ENCODE measurements around the gene TMEM234. TPM values are rescaled to one million over a fixed set of nuclear protein-coding genes. Genes with fewer than 3 reads are reported as not detected.

TMEM234 gene
- total and polyA plus RNA-seq, 10 of the 15 experiments (the other 5 are each of a cell fraction or from before 2014, with no cell fraction given), result 2.9 to 10.9 (median 6.4) TPM

- TF ChIP-seq CHD1 (IDR thresholded peaks at IDR 0.05; ENCODE audit: low read depth, low read length), result no peak
- peak; percentile 41 for TF ChIP-seq RUNX3 (IDR thresholded peaks at IDR 0.05; ENCODE audit: low read length)
- TF ChIP-seq TCF12 (IDR thresholded peaks at IDR 0.05; ENCODE audit: low read depth, low read length), result no peak
- TF ChIP-seq, protein P1, sequence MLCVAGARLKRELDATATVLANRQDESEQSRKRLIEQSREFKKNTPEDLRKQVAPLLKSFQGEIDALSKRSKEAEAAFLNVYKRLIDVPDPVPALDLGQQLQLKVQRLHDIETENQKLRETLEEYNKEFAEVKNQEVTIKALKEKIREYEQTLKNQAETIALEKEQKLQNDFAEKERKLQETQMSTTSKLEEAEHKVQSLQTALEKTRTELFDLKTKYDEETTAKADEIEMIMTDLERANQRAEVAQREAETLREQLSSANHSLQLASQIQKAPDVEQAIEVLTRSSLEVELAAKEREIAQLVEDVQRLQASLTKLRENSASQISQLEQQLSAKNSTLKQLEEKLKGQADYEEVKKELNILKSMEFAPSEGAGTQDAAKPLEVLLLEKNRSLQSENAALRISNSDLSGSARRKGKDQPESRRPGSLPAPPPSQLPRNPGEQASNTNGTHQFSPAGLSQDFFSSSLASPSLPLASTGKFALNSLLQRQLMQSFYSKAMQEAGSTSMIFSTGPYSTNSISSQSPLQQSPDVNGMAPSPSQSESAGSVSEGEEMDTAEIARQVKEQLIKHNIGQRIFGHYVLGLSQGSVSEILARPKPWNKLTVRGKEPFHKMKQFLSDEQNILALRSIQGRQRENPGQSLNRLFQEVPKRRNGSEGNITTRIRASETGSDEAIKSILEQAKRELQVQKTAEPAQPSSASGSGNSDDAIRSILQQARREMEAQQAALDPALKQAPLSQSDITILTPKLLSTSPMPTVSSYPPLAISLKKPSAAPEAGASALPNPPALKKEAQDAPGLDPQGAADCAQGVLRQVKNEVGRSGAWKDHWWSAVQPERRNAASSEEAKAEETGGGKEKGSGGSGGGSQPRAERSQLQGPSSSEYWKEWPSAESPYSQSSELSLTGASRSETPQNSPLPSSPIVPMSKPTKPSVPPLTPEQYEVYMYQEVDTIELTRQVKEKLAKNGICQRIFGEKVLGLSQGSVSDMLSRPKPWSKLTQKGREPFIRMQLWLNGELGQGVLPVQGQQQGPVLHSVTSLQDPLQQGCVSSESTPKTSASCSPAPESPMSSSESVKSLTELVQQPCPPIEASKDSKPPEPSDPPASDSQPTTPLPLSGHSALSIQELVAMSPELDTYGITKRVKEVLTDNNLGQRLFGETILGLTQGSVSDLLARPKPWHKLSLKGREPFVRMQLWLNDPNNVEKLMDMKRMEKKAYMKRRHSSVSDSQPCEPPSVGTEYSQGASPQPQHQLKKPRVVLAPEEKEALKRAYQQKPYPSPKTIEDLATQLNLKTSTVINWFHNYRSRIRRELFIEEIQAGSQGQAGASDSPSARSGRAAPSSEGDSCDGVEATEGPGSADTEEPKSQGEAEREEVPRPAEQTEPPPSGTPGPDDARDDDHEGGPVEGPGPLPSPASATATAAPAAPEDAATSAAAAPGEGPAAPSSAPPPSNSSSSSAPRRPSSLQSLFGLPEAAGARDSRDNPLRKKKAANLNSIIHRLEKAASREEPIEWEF (IDR thresholded peaks at IDR 0.05; ENCODE audit: insufficient replicate concordance, low read depth, low read length), result no peak
- TF ChIP-seq IKZF2 (IDR thresholded peaks at IDR 0.05), result no peak
- no peak for TF ChIP-seq BCL11A (IDR thresholded peaks at IDR 0.05; ENCODE audit: low read depth, low read length)
- TF ChIP-seq POU2F2 (IDR thresholded peaks at IDR 0.05; ENCODE audit: borderline replicate concordance, low read depth, low read length), result peak; percentile 40; the same call in 1 of the 3 replicates
- no peak for TF ChIP-seq ZNF384 (IDR thresholded peaks at IDR 0.05; ENCODE audit: borderline replicate concordance, low read depth, low read length)
- TF ChIP-seq RFX5 (IDR thresholded peaks at IDR 0.05; ENCODE audit: low read depth, low read length), result no peak
- TF ChIP-seq EGR1 (IDR thresholded peaks at IDR 0.05; ENCODE audit: borderline replicate concordance in 1 of 2, low read depth in 2 of 2, low read length in 2 of 2), result peak in 1 of 2 experiments; percentile 55; a peak in 1 of 3 replicates
- TF ChIP-seq E2F8 (IDR thresholded peaks at IDR 0.05; ENCODE audit: low read depth, partially characterized antibody), result peak; percentile 72
- no peak for TF ChIP-seq SMARCA5 (IDR thresholded peaks at IDR 0.05)
- peak; percentile 94 for TF ChIP-seq GABPA (IDR thresholded peaks at IDR 0.05; ENCODE audit: low read depth)
- TF ChIP-seq NFYA (IDR thresholded peaks at IDR 0.05; ENCODE audit: borderline replicate concordance, low read depth, low read length), result no peak
- TF ChIP-seq POLR2AphosphoS2 (IDR thresholded peaks at IDR 0.05; ENCODE audit: low read depth, low read length), result peak; percentile 83; the same call in 1 of the 2 replicates
- peak; percentile 95 for TF ChIP-seq ZBTB40 (IDR thresholded peaks at IDR 0.05; ENCODE audit: borderline replicate concordance)
- TF ChIP-seq MTA3 (IDR thresholded peaks at IDR 0.05; ENCODE audit: borderline replicate concordance, low read length), result no peak
Measured at GRCh38 chr1:32221980-32222755, at the start of gene TMEM234, which contains the start of gene EIF3I (continued).

Measured in GM12878 (cell line).